Measurements from ENCODE around the gene SLC6A3. TPM values are rescaled to one million over a fixed set of nuclear protein-coding genes. Genes with fewer than 3 reads are reported as not detected.

SLC6A3 gene
- total and polyA plus RNA-seq, 3 donors from 2014 or later: 0.55 to 1.5 (median 0.83) TPM

DNA sequence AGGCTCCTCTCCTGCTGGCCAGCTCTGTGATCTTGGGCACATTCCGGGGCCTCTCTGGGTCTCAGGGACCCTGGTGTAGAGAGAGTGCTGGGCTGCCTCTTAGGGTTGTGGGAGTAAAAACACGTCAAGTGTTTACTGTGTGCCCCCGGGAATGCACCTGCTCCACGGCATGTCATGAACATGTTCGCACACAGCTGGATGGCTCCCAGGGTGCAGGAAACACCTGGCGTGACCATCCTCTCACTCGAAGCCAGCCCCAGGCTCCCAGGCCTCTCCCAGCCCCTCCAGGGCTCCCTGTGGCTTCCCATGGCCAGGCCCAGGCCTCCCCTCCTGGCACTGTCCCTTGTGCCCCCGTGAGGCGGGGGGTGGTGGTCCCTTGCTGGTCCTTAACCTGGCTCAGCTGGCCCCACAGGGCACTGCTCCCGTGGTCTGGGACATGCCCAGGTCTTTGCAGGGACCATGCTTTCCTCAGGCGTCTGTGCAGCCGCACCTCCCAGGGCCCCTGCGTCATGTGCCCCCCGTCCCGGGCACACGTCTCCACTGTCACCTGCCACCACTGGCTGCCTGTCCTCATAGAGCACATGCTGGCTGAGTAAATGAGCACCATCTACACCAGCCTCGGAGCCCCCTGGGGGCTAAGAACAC lies 44.9 kb downstream of the SLC6A3 start:
- 89 to 90% methylated on average over 6 to 17 of the region's 17 CpGs for WGBS, 2 donors
- Histone ChIP-seq H3K4me3 (no peak overlapping the region), H3K4me1 (no peaks in the 10 kb centered on the region), H3K9me3 (no peaks in the 10 kb centered on the region), H3K36me3 (ENCODE audit: low read depth, missing control alignments) (no peaks in the 10 kb centered on the region), H3K27me3 (no peaks in the 10 kb centered on the region), H3K27ac (no peak overlapping the region)
- no peak for DNase-seq
- TF ChIP-seq POLR2A (IDR thresholded peaks at IDR 0.05): no peak
- TF ChIP-seq, protein P1, sequence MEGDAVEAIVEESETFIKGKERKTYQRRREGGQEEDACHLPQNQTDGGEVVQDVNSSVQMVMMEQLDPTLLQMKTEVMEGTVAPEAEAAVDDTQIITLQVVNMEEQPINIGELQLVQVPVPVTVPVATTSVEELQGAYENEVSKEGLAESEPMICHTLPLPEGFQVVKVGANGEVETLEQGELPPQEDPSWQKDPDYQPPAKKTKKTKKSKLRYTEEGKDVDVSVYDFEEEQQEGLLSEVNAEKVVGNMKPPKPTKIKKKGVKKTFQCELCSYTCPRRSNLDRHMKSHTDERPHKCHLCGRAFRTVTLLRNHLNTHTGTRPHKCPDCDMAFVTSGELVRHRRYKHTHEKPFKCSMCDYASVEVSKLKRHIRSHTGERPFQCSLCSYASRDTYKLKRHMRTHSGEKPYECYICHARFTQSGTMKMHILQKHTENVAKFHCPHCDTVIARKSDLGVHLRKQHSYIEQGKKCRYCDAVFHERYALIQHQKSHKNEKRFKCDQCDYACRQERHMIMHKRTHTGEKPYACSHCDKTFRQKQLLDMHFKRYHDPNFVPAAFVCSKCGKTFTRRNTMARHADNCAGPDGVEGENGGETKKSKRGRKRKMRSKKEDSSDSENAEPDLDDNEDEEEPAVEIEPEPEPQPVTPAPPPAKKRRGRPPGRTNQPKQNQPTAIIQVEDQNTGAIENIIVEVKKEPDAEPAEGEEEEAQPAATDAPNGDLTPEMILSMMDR (IDR thresholded peaks at IDR 0.05): no peak
- intact Hi-C loops (cut with DNase I; ENCODE audit: low total_unique reads): no loop called here

DNA sequence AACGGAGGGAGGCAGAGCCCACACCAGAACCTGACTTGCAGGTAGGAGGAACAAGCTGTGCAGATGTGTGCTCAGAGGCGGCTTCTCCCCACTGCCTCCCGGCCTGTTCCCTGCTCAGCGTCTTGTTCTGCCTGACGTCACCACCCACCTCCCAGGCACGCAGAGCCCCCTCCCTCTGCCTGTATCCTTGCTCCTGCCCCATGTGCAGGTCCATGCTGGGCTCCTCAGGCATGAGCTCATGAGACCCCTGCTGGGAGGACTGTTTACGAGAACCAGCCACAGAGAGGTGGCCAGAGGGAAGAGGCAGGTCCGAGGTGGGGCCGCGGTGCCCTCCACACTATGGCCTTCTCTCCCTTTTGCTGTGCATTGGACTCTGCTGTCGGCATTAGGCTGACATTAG lies 45.5 kb downstream of the SLC6A3 start:
- no peak overlapping the region for H3K4me3 ChIP-seq
- no peaks in the 10 kb centered on the region for H3K9me3 ChIP-seq
- no peak for DNase-seq
- 76 to 86% methylated on average over 6 to 11 of the region's 11 CpGs for WGBS, 2 donors
- intact Hi-C loops (cut with DNase I; ENCODE audit: low total_unique reads): no loop called here
- no peaks in the 10 kb centered on the region for H3K27me3 ChIP-seq
- H3K36me3 ChIP-seq (ENCODE audit: low read depth, missing control alignments): no peaks in the 10 kb centered on the region
- TF ChIP-seq, protein P1 (IDR thresholded peaks at IDR 0.05): no peak
- TF ChIP-seq POLR2A (IDR thresholded peaks at IDR 0.05): no peak
- H3K4me1 ChIP-seq: no peaks in the 10 kb centered on the region
- no peak overlapping the region for H3K27ac ChIP-seq

DNA sequence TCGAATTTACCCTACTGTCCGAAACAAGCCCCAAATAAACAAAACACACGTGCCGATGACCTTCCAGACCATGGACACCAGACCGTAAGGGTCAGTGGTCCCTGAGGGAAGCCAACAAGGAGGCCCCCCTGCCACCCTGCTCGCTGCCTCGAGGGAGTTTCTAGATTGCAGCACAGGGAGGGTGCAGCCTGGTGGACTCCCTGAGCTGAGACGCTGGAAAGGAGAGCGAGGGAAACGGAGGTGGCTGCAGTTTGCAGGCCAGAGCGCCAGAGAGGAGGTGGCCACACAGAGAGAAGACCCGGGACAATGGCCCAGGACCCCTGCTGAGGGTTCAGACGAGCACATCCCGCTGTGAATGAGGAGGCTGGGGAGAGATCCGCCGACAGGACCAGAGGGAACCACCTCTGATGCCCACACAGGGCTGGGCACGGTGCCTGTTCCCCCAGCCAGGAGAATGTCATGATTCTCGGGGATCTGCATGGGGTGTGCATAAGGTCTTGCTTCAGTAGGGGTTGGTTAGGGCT lies 48.9 kb downstream of the SLC6A3 start:
- TF ChIP-seq POLR2A (IDR thresholded peaks at IDR 0.05): no peak
- TF ChIP-seq, protein P1 (IDR thresholded peaks at IDR 0.05): no peak
- 70 to 84% methylated on average over 14 to 18 of the region's 18 CpGs for WGBS, 2 donors
- intact Hi-C loops (cut with DNase I; ENCODE audit: low total_unique reads): no loop called here

DNA sequence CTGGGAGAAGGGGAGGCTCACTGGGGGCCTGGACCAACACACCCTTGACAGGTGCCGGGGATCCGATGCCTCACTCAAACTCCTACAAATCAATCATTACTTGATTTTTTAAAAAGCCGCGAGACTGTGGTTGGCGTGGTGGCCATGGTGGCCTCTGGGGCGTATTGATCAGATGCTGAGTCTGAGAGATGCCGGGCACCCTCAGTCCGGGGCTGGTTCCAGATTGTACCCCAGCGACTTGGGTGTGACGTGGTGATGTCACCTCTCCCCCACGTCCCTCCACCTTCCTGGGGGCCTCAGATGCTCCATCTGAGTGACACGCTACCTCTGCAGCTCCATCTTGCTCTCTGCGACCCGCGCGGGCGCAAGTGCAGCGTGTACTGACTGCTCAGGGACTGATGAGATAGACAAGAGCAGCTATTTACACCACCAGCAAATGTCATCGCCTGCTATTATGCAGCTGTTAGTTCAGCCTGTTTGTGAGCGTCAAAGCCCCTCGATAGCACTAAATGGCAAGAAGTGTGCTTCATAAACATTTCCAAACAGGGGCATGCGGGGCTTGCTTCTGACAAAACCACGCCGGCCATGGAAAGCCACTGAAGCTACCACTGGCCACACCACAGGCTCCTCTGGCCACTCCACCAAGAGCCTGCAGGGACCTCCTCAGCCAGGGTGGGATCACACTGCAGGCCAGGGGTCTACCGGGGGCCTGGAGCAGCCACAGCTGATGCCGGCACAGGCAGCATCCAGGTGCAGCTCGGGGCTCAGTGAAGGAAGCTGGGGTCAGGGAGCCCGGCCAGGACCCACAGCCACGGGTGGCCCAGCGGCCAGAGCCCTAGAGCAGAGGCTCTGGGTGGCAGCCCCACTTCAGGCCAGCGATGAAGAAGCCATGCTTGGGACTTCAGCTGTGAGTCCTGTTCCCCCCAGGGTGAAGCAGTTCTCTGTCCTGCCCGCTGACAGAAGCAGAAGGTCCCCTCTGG lies 50.1 kb downstream of the SLC6A3 start:
- Histone ChIP-seq H3K27ac (no peak overlapping the region), H3K4me3 (no peak overlapping the region), H3K27me3 (no peaks in the 10 kb centered on the region), H3K9me3 (no peaks in the 10 kb centered on the region), H3K36me3 (ENCODE audit: low read depth, missing control alignments) (no peaks in the 10 kb centered on the region), H3K4me1 (no peaks in the 10 kb centered on the region)
- TF ChIP-seq POLR2A (IDR thresholded peaks at IDR 0.05): no peak
- TF ChIP-seq, protein P1 (IDR thresholded peaks at IDR 0.05): no peak
- intact Hi-C loops (cut with DNase I; ENCODE audit: low total_unique reads): no loop called here
- 89% methylated on average over 32 of the region's 32 CpGs for WGBS, 2 donors
- no peak for DNase-seq

More for the DNA sequence above, 48.9 kb downstream of the SLC6A3 start:
- Histone ChIP-seq H3K4me3 (no peak overlapping the region), H3K27ac (no peak overlapping the region), H3K9me3 (no peaks in the 10 kb centered on the region), H3K27me3 (no peaks in the 10 kb centered on the region), H3K36me3 (ENCODE audit: low read depth, missing control alignments) (no peaks in the 10 kb centered on the region), H3K4me1 (no peaks in the 10 kb centered on the region)
- DNase-seq: no peak

Measured in testis (tissue), 3 donors.